HEK293T (cell line): ENCODE measurements around the gene CXorf66.

Experiments
- FOXM1 ChIP-seq: fragments of 450-650 bp; IDR thresholded peaks from 2 replicates; pipeline ENCODE4 v1.6.1; 2017; ENCODE audit warnings: mild to moderate bottlenecking, borderline replicate concordance
- SP1 ChIP-seq: fragments of 450-650 bp; IDR thresholded peaks from 2 replicates; pipeline ENCODE4 v1.6.1; 2017
- TARDBP ChIP-seq: fragments of 450-650 bp; IDR thresholded peaks from 2 replicates; pipeline ENCODE4 v1.6.1; 2016

DNA sequence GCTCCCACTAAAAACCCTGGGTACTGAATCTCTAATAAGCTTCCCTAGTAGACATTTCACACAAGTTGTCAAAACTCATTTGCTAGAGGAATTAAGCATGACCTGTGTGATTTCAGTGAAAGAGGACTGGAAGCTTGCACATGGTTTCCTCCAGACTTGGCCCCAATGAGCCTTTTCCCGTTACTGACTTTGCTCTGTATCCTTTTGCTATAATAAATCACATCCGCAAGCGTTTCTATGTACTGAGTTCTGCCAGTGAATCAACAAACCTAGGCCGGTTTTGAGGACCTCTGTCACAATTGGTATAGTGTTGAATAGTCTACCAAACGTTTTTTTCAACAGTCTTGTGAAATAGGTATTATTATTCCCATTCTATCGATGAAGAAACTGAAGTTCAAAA is 40.6 kb downstream of the CXorf66 start:
- TF ChIP-seq TARDBP = no peak
- TF ChIP-seq SP1 = no peak
- TF ChIP-seq FOXM1 = no peak
